K562 (cell line): ENCODE results near the gene DDR1. TPM values are rescaled to one million over a fixed set of nuclear protein-coding genes. Genes with fewer than 3 reads are reported as not detected.

Experiments used
- CGGBP1 ChIP-seq: fragments of 250-450 bp; sonication (Bioruptor Pico); IDR thresholded peaks from 2 replicates; pipeline ENCODE4 v1.9.0; 2021; ENCODE audit warnings: mild to moderate bottlenecking
- EGR1 ChIP-seq: fragments of 450-650 bp; conservative IDR thresholded peaks from 2 replicates; pipeline ENCODE4 v1.6.1; 2017; ENCODE audit warnings: mild to moderate bottlenecking
- HOXB6 ChIP-seq: fragments of 250-450 bp; sonication (Bioruptor Pico); IDR thresholded peaks from 2 replicates; pipeline ENCODE4 v1.5.1; 2022; ENCODE audit warnings: mild to moderate bottlenecking, borderline replicate concordance
- MAX ChIP-seq: sonication (generic); formaldehyde crosslinking; IDR thresholded peaks from 2 replicates; pipeline ENCODE4 v1.9.0; 2022; ENCODE audit warnings: mild to moderate bottlenecking, missing genetic modification reagents
- MGA ChIP-seq: fragments of 450-650 bp; IDR thresholded peaks from 2 replicates; pipeline ENCODE4 v1.6.1; 2016; ENCODE audit warnings: mild to moderate bottlenecking, moderate library complexity
- MNT ChIP-seq, 2 experiments: fragments of 450-650 bp; conservative IDR thresholded peaks; 2 replicates each; pipeline ENCODE4 v1.6.1; 2017; ENCODE audit warnings: mild to moderate bottlenecking in 2 of 2, moderate library complexity in 2 of 2
- MYC ChIP-seq, 2 experiments: fragments of 250-450 bp in 1 of 2; sonication (Bioruptor Pico) in 1 of 2; IDR thresholded peaks; 2 replicates each; pipeline versions ENCODE4 v1.5.1 to v1.6.1; 2012 to 2021; ENCODE audit warnings: low read depth in 2 of 2, borderline replicate concordance in 1 of 2, improper control_type of control experiment in 1 of 2, low read length in 1 of 2, mild to moderate bottlenecking in 1 of 2, moderate library complexity in 1 of 2
- TEAD2 ChIP-seq: fragments of 450-650 bp; IDR thresholded peaks from 2 replicates; pipeline ENCODE4 v1.6.1; 2016; ENCODE audit warnings: missing genetic modification characterization, control low read depth, missing compliant biosample characterization
- USF1 ChIP-seq: sonication (generic); formaldehyde crosslinking; IDR thresholded peaks from 2 replicates; pipeline ENCODE4 v1.9.0; 2022; ENCODE audit warnings: mild to moderate bottlenecking, missing genetic modification reagents
- ZFP36 ChIP-seq: fragments of 150-350 bp; IDR thresholded peaks from 2 replicates; pipeline ENCODE4 v1.6.1; 2018; ENCODE audit warnings: low read length, low read depth; ENCODE audit not compliant: partially characterized antibody
- ZNF121 ChIP-seq: sonication (generic); formaldehyde crosslinking; conservative IDR thresholded peaks from 2 replicates; pipeline ENCODE4 v1.8.0; 2022; ENCODE audit warnings: missing genetic modification reagents
- ZZZ3 ChIP-seq: fragments of 450-650 bp; IDR thresholded peaks from 2 replicates; pipeline ENCODE4 v1.6.1; 2016; ENCODE audit warnings: antibody characterized with exemption, mild to moderate bottlenecking, moderate library complexity
- polyA plus RNA-seq, 8 experiments: library from polyadenylated mRNA; depleted of rRNA in 4 of 8; stranded (reverse) in 5 of 8; unstranded in 3 of 8; fragments of >200 nt; fragmentation: Nextera tagmentation in 2 of 8; fragmentation: Illumina TruSeq in 1 of 8; extraction: Ambion mirVana in 2 of 8; extraction: Trizol in 1 of 8; gene quantifications; 2 replicates each; pipeline versions ENCODE4 v1.2.1 to v1.2.3, GENCODE V29; 2011 to 2014; ENCODE audit warnings: inconsistent platforms in 1 of 8, missing spikeins in 1 of 8
- total RNA-seq, 7 experiments: library from RNA; depleted of rRNA in 6 of 7; stranded (reverse); fragments of >200 nt in 6 of 7; fragmentation: Illumina TruSeq in 2 of 7; extraction: Trizol in 2 of 7; gene quantifications; 2 replicates each; pipeline versions ENCODE4 v1.2.1 to v1.2.3, GENCODE V29; 2011 to 2021; ENCODE audit warnings: low replicate concordance in 1 of 7

DDR1 gene
- total and polyA plus RNA-seq, 9 of the 15 experiments (the other 6 are each of a cell fraction or from before 2014, with no cell fraction given) = 1.4 to 44.6 (median 12.2) TPM

- TF ChIP-seq USF1 (CRISPR knock-in tag) = peak; percentile 20; the same call in 1 of the 2 replicates
- no peak for TF ChIP-seq HOXB6 (CRISPR knock-in tag)
- no peak for TF ChIP-seq CGGBP1 (CRISPR knock-in tag)
- TF ChIP-seq EGR1 = peak; percentile 81
- peak; percentile 76 for TF ChIP-seq MGA
- TF ChIP-seq ZNF121 (CRISPR knock-in tag) = no peak
- TF ChIP-seq MNT (conservative IDR thresholded peaks at IDR 0.05) = peak; percentile 94 to 96
- no peak for TF ChIP-seq ZFP36
- no peak for TF ChIP-seq ZZZ3
- TF ChIP-seq MYC (IDR thresholded peaks at IDR 0.05; ENCODE audit: low read depth, low read length) = peak; percentile 90
- TF ChIP-seq MYC (CRISPR knock-in tag; IDR thresholded peaks at IDR 0.05; ENCODE audit: borderline replicate concordance, low read depth) = no peak
- peak; percentile 96 for TF ChIP-seq MAX (CRISPR knock-in tag)
- no peak for TF ChIP-seq TEAD2 (tag)
These were observed 39.1 kb upstream of the DDR1 start (continued) for GRCh38 chr6:30845183-30845582.
